Measurements from ENCODE around the gene GAS2L1. TPM values are rescaled to one million over a fixed set of nuclear protein-coding genes. Genes with fewer than 3 reads are reported as not detected.

Gene GAS2L1
- total RNA-seq, 3 donors from 2014 or later (not counting 1 experiment from before 2014, with no cell fraction given) = 0.57 to 4.1 (median 2.8) TPM

DNA sequence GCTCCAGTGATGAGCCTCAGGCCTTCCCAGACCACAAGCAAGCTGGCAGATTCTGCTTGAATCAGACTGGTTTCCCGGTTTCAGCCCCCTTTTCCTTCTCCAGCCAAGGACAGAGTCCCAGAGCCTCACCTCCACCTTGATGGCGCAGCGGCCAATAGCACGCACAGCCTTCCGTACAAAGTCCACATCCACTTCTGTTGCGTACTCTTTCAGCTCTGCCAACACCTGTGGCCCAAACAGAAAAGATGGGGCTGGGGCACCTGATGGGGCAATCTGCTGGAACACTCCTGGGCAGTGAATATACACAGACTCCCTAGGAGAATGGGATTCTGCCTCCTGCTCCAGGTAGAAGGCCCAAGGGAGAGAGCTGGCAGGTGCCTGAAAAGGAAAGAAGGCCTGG lies 44.6 kb downstream of the GAS2L1 start:
- Histone ChIP-seq H3K9me3 (ENCODE audit: control insufficient read depth, insufficient read depth, low read length) (no peaks in the 10 kb centered on the region), H3K27ac (ENCODE audit: low read length) (no peak overlapping the region), H3K36me3 (ENCODE audit: control insufficient read depth, insufficient read depth, low read length) (peaks cover 97% of the 10 kb centered on the region), H3K4me3 (ENCODE audit: low read length) (no peak overlapping the region), H3K4me1 (ENCODE audit: control insufficient read depth, insufficient read depth, low read length) (no peaks in the 10 kb centered on the region), H3K27me3 (ENCODE audit: control insufficient read depth, insufficient read depth, low read length) (no peaks in the 10 kb centered on the region)
- TF ChIP-seq, protein P1, sequence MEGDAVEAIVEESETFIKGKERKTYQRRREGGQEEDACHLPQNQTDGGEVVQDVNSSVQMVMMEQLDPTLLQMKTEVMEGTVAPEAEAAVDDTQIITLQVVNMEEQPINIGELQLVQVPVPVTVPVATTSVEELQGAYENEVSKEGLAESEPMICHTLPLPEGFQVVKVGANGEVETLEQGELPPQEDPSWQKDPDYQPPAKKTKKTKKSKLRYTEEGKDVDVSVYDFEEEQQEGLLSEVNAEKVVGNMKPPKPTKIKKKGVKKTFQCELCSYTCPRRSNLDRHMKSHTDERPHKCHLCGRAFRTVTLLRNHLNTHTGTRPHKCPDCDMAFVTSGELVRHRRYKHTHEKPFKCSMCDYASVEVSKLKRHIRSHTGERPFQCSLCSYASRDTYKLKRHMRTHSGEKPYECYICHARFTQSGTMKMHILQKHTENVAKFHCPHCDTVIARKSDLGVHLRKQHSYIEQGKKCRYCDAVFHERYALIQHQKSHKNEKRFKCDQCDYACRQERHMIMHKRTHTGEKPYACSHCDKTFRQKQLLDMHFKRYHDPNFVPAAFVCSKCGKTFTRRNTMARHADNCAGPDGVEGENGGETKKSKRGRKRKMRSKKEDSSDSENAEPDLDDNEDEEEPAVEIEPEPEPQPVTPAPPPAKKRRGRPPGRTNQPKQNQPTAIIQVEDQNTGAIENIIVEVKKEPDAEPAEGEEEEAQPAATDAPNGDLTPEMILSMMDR (IDR thresholded peaks at IDR 0.05) = no peak
- no peaks in the 10 kb centered on the region for H3K4me1 Mint-ChIP-seq
- no peaks in the 10 kb centered on the region for H3K9me3 Mint-ChIP-seq
- no peak for ATAC-seq
- H3K4me3 Mint-ChIP-seq = no peak overlapping the region
- peaks cover 8% of the 10 kb centered on the region for H3K36me3 Mint-ChIP-seq
- WGBS (ENCODE audit: insufficient coverage) = 97% methylated on average over 6 of the region's 6 CpGs
- intact Hi-C loops (cut with micrococcal nuclease) = no loop called here
- no peaks in the 10 kb centered on the region for H3K27me3 Mint-ChIP-seq (ENCODE audit: low read depth in 2 of 2)
- DNase-seq = no peak
- H3K27ac Mint-ChIP-seq = no peak overlapping the region

DNA sequence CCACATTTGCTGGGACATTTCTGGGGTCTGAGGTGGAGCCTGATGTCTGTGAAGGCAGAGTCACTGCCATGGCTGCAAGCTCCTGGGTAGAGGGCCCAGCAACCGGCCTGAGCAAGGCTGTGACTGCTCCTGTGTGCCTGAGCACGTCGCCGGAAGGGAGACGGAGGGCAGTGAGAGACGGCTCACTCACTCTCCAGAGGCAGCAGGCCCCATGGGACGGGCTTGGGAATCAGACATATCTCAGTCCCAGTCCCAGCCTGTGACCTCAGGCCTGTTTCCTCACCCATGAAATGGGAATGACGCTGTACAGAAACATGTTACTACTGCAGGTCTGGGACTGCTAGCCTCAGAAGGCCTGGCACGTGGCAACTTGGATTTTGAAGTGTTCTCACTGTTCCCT lies 45.4 kb downstream of the GAS2L1 start:
- no peak for ATAC-seq
- WGBS (ENCODE audit: insufficient coverage) = 98% methylated on average over 9 of the region's 9 CpGs
- TF ChIP-seq, protein P1 (IDR thresholded peaks at IDR 0.05) = no peak
- no peak for DNase-seq
- no peaks in the 10 kb centered on the region for H3K9me3 Mint-ChIP-seq
- Histone ChIP-seq H3K4me3 (ENCODE audit: low read length) (no peak overlapping the region), H3K36me3 (ENCODE audit: control insufficient read depth, insufficient read depth, low read length) (peaks cover 93% of the 10 kb centered on the region), H3K27ac (ENCODE audit: low read length) (no peak overlapping the region), H3K4me1 (ENCODE audit: control insufficient read depth, insufficient read depth, low read length) (no peaks in the 10 kb centered on the region), H3K27me3 (ENCODE audit: control insufficient read depth, insufficient read depth, low read length) (no peaks in the 10 kb centered on the region), H3K9me3 (ENCODE audit: control insufficient read depth, insufficient read depth, low read length) (no peaks in the 10 kb centered on the region)
- H3K4me1 Mint-ChIP-seq = no peaks in the 10 kb centered on the region
- no peak overlapping the region for H3K4me3 Mint-ChIP-seq
- no peaks in the 10 kb centered on the region for H3K27me3 Mint-ChIP-seq (ENCODE audit: low read depth in 2 of 2)
- H3K27ac Mint-ChIP-seq = no peak overlapping the region
- peaks cover 8% of the 10 kb centered on the region for H3K36me3 Mint-ChIP-seq
- intact Hi-C loops (cut with micrococcal nuclease) = no loop called here

DNA sequence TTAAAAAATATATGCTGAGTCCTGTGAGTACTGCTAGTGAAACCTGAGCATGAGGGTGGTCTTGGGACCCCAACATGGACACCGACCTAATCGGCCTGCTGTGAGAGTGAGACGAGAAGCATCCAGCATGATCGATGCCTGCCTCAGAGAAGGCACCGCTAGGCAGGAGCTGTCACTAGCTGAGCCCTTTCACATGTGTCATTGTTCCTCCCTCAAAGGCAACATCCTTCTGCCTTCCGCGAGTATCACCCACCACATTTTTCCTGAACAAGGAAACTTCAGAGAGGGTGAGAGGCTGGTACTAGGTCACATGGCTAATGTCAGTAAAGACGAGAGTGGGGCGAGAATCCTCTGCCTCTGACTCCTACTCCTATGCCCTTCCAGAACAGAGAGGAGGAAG lies 46.3 kb downstream of the GAS2L1 start:
- H3K4me1 Mint-ChIP-seq = no peaks in the 10 kb centered on the region
- peaks cover 84% of the 10 kb centered on the region for H3K36me3 ChIP-seq (ENCODE audit: control insufficient read depth, insufficient read depth, low read length)
- WGBS (ENCODE audit: insufficient coverage) = 92% methylated on average over 7 of the region's 9 CpGs
- ATAC-seq = no peak
- no peak overlapping the region for H3K27ac Mint-ChIP-seq
- H3K27me3 ChIP-seq (ENCODE audit: control insufficient read depth, insufficient read depth, low read length) = no peaks in the 10 kb centered on the region
- DNase-seq = no peak
- no peak overlapping the region for H3K4me3 ChIP-seq (ENCODE audit: low read length)
- H3K9me3 ChIP-seq (ENCODE audit: control insufficient read depth, insufficient read depth, low read length) = no peaks in the 10 kb centered on the region
- TF ChIP-seq, protein P1 (IDR thresholded peaks at IDR 0.05) = no peak
- peaks cover 8% of the 10 kb centered on the region for H3K36me3 Mint-ChIP-seq
- intact Hi-C loops (cut with micrococcal nuclease) = no loop called here
- H3K4me1 ChIP-seq (ENCODE audit: control insufficient read depth, insufficient read depth, low read length) = no peaks in the 10 kb centered on the region
- H3K27me3 Mint-ChIP-seq (ENCODE audit: low read depth in 2 of 2) = no peaks in the 10 kb centered on the region
- H3K27ac ChIP-seq (ENCODE audit: low read length) = no peak overlapping the region
- H3K9me3 Mint-ChIP-seq = no peaks in the 10 kb centered on the region
- no peak overlapping the region for H3K4me3 Mint-ChIP-seq

DNA sequence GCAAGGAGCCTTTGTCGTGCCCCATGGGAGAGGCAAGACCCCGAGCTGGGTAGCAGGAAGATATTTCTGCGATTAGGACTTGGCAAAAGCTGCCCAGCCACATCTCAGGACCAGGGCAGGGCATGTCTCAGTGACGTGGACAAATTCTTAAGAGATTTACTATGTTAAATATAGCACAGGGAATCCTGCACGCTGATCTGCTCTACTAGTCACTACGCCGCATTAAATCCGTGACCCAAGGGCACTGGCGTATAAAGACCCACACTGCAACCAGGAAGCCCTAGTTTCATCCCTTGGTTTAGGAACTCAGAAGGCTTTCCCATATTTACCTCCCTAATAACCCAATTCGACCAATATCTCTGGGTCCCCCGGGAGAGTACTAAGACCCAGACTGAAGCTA lies 46.8 kb downstream of the GAS2L1 start:
- Histone ChIP-seq H3K36me3 (ENCODE audit: control insufficient read depth, insufficient read depth, low read length) (peaks cover 84% of the 10 kb centered on the region), H3K4me3 (ENCODE audit: low read length) (no peak overlapping the region), H3K27ac (ENCODE audit: low read length) (no peak overlapping the region), H3K9me3 (ENCODE audit: control insufficient read depth, insufficient read depth, low read length) (no peaks in the 10 kb centered on the region), H3K27me3 (ENCODE audit: control insufficient read depth, insufficient read depth, low read length) (no peaks in the 10 kb centered on the region), H3K4me1 (ENCODE audit: control insufficient read depth, insufficient read depth, low read length) (no peaks in the 10 kb centered on the region)
- Mint-ChIP-seq H3K4me3 (no peak overlapping the region), H3K27me3 (ENCODE audit: low read depth in 2 of 2) (no peaks in the 10 kb centered on the region), H3K4me1 (no peaks in the 10 kb centered on the region), H3K36me3 (peaks cover 7% of the 10 kb centered on the region), H3K27ac (no peak overlapping the region), H3K9me3 (no peaks in the 10 kb centered on the region)
- TF ChIP-seq, protein P1 (IDR thresholded peaks at IDR 0.05) = no peak
- intact Hi-C loops (cut with micrococcal nuclease) = no loop called here
- ATAC-seq (no peak), DNase-seq (no peak)
- 97% methylated on average over 11 of the region's 11 CpGs for WGBS (ENCODE audit: insufficient coverage)
